Activated CD8-positive, alpha-beta T cell treated with anti-CD3 and anti-CD28 coated beads, Interleukin-2, amount 10 ng/mL, durations not matched to agents 7 days and 5 days (primary cell): ENCODE measurements around the gene ELAC1. TPM values are rescaled to one million over a fixed set of nuclear protein-coding genes. Genes with fewer than 3 reads are reported as not detected.

Experiments
- ATAC-seq: fragments of 150-1000 bp; cut with Tn5 transposase; one replicate; pipeline ENCODE4 v1.10.0; 2021; ENCODE audit warnings: moderate library complexity
- CTCF ChIA-PET: fragments of 350-600 bp; sonication (Branson Sonifier 250); formaldehyde crosslinking; loops from one replicate; lab custom pipeline; 2021; ENCODE audit warnings: antibody characterized with exemption; lab: Charles Lee
- POLR2A ChIA-PET: fragments of 350-600 bp; sonication (Branson Sonifier 250); formaldehyde crosslinking; loops from one replicate; lab custom pipeline; 2021; ENCODE audit warnings: antibody characterized with exemption; lab: Charles Lee
- DNase-seq: peaks from one replicate; pipeline ENCODE4 v3.0.0-alpha.2; 2020
- H3K27ac Mint-ChIP-seq: one replicate; pipeline ENCODE4 v1.8.0; 2021; ENCODE audit warnings: mild to moderate bottlenecking, mixed read lengths
- H3K27me3 Mint-ChIP-seq: one replicate; pipeline ENCODE4 v1.8.0; 2021; ENCODE audit warnings: low read depth, mixed read lengths
- H3K36me3 Mint-ChIP-seq: one replicate; pipeline ENCODE4 v1.8.0; 2021; ENCODE audit warnings: low read depth, mixed read lengths
- H3K4me1 Mint-ChIP-seq: one replicate; pipeline ENCODE4 v1.8.0; 2021; ENCODE audit warnings: low read depth, mixed read lengths
- H3K4me3 Mint-ChIP-seq: one replicate; pipeline ENCODE4 v1.8.0; 2021; ENCODE audit warnings: mild to moderate bottlenecking, mixed read lengths
- H3K9me3 Mint-ChIP-seq: one replicate; pipeline ENCODE4 v1.8.0; 2022; ENCODE audit warnings: mixed read lengths; ENCODE audit not compliant: insufficient read depth
- total RNA-seq, 2 experiments: library from RNA; stranded (reverse); gene quantifications; one replicate each; pipeline ENCODE4 v1.2.3, GENCODE V29; 2021

The ELAC1 gene
- total RNA-seq, 2 experiments from 2014 or later: 8.7 to 9.4 TPM

- DNase-seq: peak; percentile 38
- Mint-ChIP-seq H3K27ac (no peak overlapping the region), H3K27me3 (no peaks in the 10 kb centered on the region), H3K4me1 (peaks cover 44% of the 10 kb centered on the region), H3K4me3 (peak overlapping the region; percentile 93), H3K9me3 (peaks cover 4% of the 10 kb centered on the region), H3K36me3 (peaks cover 33% of the 10 kb centered on the region)
- no peak for ATAC-seq
- ChIA-PET POLR2A (interaction anchor here (3.1 to 4.0 kb wide), 3 partner anchors 12 to 150 kb away, joined by 24 to 38 read pairs (median 35); partner anchors contain the start of genes ELAC1 and ME2), CTCF (interaction anchor here (0.6 to 2.4 kb wide), 7 partner anchors 8 to 82 kb away, joined by 3 to 12 read pairs (median 3); no protein-coding TSS in a partner anchor)
These were observed 60.5 kb downstream of the ELAC1 start for GRCh38 chr18:51028201-51028805.

GRCh38 chr18:51029378-51029693 is 61.5 kb downstream of the ELAC1 start:
- H3K4me1 Mint-ChIP-seq: peaks cover 52% of the 10 kb centered on the region
- peak overlapping the region; percentile 93 for H3K27ac Mint-ChIP-seq
- H3K4me3 Mint-ChIP-seq: peak overlapping the region; percentile 93
- DNase-seq (no peak), ATAC-seq (no peak)
- ChIA-PET CTCF (interaction anchor here (1.5 to 4.1 kb wide), 5 partner anchors 10 to 209 kb away, joined by 3 to 23 read pairs (median 10); partner anchors contain the start of genes ME2 and MRO), POLR2A (interaction anchor here (0.8 to 4.0 kb wide), 17 partner anchors 9 to 748 kb away, joined by 3 to 38 read pairs (median 5); partner anchors contain the start of genes ELAC1, MBD1, ME2 and MEX3C)
- H3K9me3 Mint-ChIP-seq: no peaks in the 10 kb centered on the region
- H3K36me3 Mint-ChIP-seq: peaks cover 34% of the 10 kb centered on the region
- H3K27me3 Mint-ChIP-seq: no peaks in the 10 kb centered on the region

GRCh38 chr18:51029694-51030536 is 62.1 kb downstream of the ELAC1 start, which contains the start of gene SMAD4:
Gene SMAD4, plus strand, starts transcription at chr18:51030213. Its CDS starts 16,834 bp downstream, at chr18:51047047.
- CTCF ChIA-PET: interaction anchor here (1.1 to 4.1 kb wide), 7 partner anchors 9 to 209 kb away, joined by 3 to 23 read pairs (median 7); partner anchors contain the start of genes ME2 and MRO
- Mint-ChIP-seq H3K36me3 (peaks cover 39% of the 10 kb centered on the region), H3K27me3 (no peaks in the 10 kb centered on the region), H3K4me1 (peaks cover 58% of the 10 kb centered on the region), H3K27ac (peak within 1 kb of the TSS; percentile 97), H3K9me3 (no peaks in the 10 kb centered on the region), H3K4me3 (peak within 1 kb of the TSS; percentile 99)
- peak; percentile 86 for ATAC-seq
- POLR2A ChIA-PET: interaction anchor here (0.7 to 4.0 kb wide), 25 partner anchors 10 to 748 kb away, joined by 3 to 38 read pairs (median 4); partner anchors contain the start of genes ELAC1, MBD1, ME2 and MEX3C
- DNase-seq: peak; percentile 97

GRCh38 chr18:51030537-51031258 is 62.9 kb downstream of the ELAC1 start:
- peak; percentile 69 for ATAC-seq

GRCh38 chr18:51032193-51032592 is 64.4 kb downstream of the ELAC1 start:
- Mint-ChIP-seq H3K4me3 (peak overlapping the region; percentile 99), H3K27me3 (no peaks in the 10 kb centered on the region), H3K4me1 (peaks cover 68% of the 10 kb centered on the region), H3K36me3 (peaks cover 45% of the 10 kb centered on the region), H3K27ac (no peak overlapping the region), H3K9me3 (no peaks in the 10 kb centered on the region)
- no peak for ATAC-seq
- POLR2A ChIA-PET: interaction anchor here (0.8 to 4.0 kb wide), 3 partner anchors 22 to 154 kb away, joined by 3 to 38 read pairs (median 20); partner anchors contain the start of gene ME2
- DNase-seq: no peak
- CTCF ChIA-PET: interaction anchor here (0.6 to 4.1 kb wide), 3 partner anchors 19 to 212 kb away, joined by 3 to 23 read pairs (median 21); partner anchors contain the start of gene MRO

More at GRCh38 chr18:51030537-51031258, 62.9 kb downstream of the ELAC1 start:
- no peaks in the 10 kb centered on the region for H3K9me3 Mint-ChIP-seq
- peak; percentile 66 for DNase-seq
- ChIA-PET POLR2A (interaction anchor here (0.7 to 4.0 kb wide), 24 partner anchors 9 to 168 kb away, joined by 3 to 38 read pairs (median 4); partner anchors contain the start of genes ELAC1, ME2 and MEX3C), CTCF (interaction anchor here (1.1 to 4.1 kb wide), 6 partner anchors 8 to 210 kb away, joined by 3 to 23 read pairs (median 8); partner anchors contain the start of genes ME2 and MRO)
- peaks cover 43% of the 10 kb centered on the region for H3K36me3 Mint-ChIP-seq
- H3K27me3 Mint-ChIP-seq: no peaks in the 10 kb centered on the region
- H3K4me3 Mint-ChIP-seq: peak overlapping the region; percentile 99
- H3K27ac Mint-ChIP-seq: peak overlapping the region; percentile 97
- H3K4me1 Mint-ChIP-seq: peaks cover 63% of the 10 kb centered on the region

GRCh38 chr18:51037230-51037629 is 69.4 kb downstream of the ELAC1 start:
- ChIA-PET CTCF (interaction anchor here (1.2 to 2.7 kb wide), 5 partner anchors 9 to 20 kb away, joined by 3 to 15 read pairs (median 3); no protein-coding TSS in a partner anchor), POLR2A (no interaction called here)
- peaks cover 36% of the 10 kb centered on the region for H3K36me3 Mint-ChIP-seq
- no peak for ATAC-seq
- H3K4me3 Mint-ChIP-seq: no peak overlapping the region
- H3K27me3 Mint-ChIP-seq: no peaks in the 10 kb centered on the region
- H3K9me3 Mint-ChIP-seq: no peaks in the 10 kb centered on the region
- H3K4me1 Mint-ChIP-seq: peaks cover 59% of the 10 kb centered on the region
- DNase-seq: no peak
- no peak overlapping the region for H3K27ac Mint-ChIP-seq

Other genes starting within 250 kb of the ELAC1 start
- gene MRO, start 148.0 kb upstream of the ELAC1 start, total RNA-seq: not detected
- 10 to 100 TPM; 91.2 to 92.5 TPM for gene ME2, start 88.9 kb upstream of the ELAC1 start, total RNA-seq
- gene SMAD4, start 62.2 kb downstream of the ELAC1 start, total RNA-seq: 10 to 100 TPM; 76.9 to 77.6 TPM
- 10 to 100 TPM; 40.4 to 45.8 TPM for gene MEX3C, start 229.6 kb downstream of the ELAC1 start, total RNA-seq